Neutrophil (primary cell): ENCODE measurements around the gene COL10A1.

Experiments
- H3K27ac ChIP-seq: fragments of 200-600 bp; sonication (generic); 2 replicates; pipeline ENCODE4 v1.5.1; 2016; ENCODE audit warnings: mild to moderate bottlenecking, moderate library complexity
- H3K27me3 ChIP-seq: fragments of 200-600 bp; sonication (generic); 2 replicates; pipeline ENCODE4 v1.6.0; 2016; ENCODE audit warnings: mild to moderate bottlenecking
- H3K36me3 ChIP-seq: fragments of 200-600 bp; sonication (generic); 2 replicates; pipeline ENCODE4 v1.5.1; 2017
- H3K4me1 ChIP-seq, 2 experiments: fragments of 200-600 bp in 1 of 2; sonication (generic) in 1 of 2; 1 replicate in 1 of 2; 2 replicates in 1 of 2; pipeline versions ENCODE4 v1.5.1 to v1.6.1; 2013 to 2016; ENCODE audit warnings: low read depth in 1 of 2, low read length in 1 of 2, mild to moderate bottlenecking in 1 of 2, moderate library complexity in 1 of 2; ENCODE audit not compliant: control insufficient read depth in 1 of 2, insufficient read depth in 1 of 2
- H3K4me3 ChIP-seq, 2 experiments: fragments of 200-600 bp in 1 of 2; sonication (generic) in 1 of 2; 1 replicate in 1 of 2; 2 replicates in 1 of 2; pipeline ENCODE4 v1.5.1; 2013 to 2016; ENCODE audit warnings: low read depth in 1 of 2, low read length in 1 of 2, mild to moderate bottlenecking in 1 of 2, moderate library complexity in 1 of 2
- H3K9me3 ChIP-seq: fragments of 200-600 bp; sonication (generic); 2 replicates; pipeline ENCODE4 v1.5.1; 2016
- CTCF ChIP-seq: fragments of 200-600 bp; sonication (generic); IDR thresholded peaks from 2 replicates; pipeline ENCODE4 v1.5.1; 2016; ENCODE audit warnings: antibody characterized with exemption

Gene COL10A1

GRCh38 chr6:116111552-116112528 lies 14.1 kb downstream of the COL10A1 start:
- no peak for TF ChIP-seq CTCF
- Histone ChIP-seq H3K4me1 (no peaks in the 10 kb centered on the region), H3K27me3 (no peaks in the 10 kb centered on the region), H3K4me3 (no peak overlapping the region), H3K9me3 (no peaks in the 10 kb centered on the region), H3K36me3 (peaks cover 72% of the 10 kb centered on the region), H3K27ac (no peak overlapping the region)

GRCh38 chr6:116108836-116109235 lies 17.1 kb downstream of the COL10A1 start:
- Histone ChIP-seq H3K9me3 (no peaks in the 10 kb centered on the region), H3K27ac (no peak overlapping the region), H3K36me3 (peaks cover 61% of the 10 kb centered on the region), H3K27me3 (no peaks in the 10 kb centered on the region), H3K4me1 (peaks cover 0 to under 1% of the 10 kb centered on the region in 2 experiments), H3K4me3 (no peak overlapping the region)
- TF ChIP-seq CTCF: no peak

GRCh38 chr6:116106146-116106545 lies 19.8 kb downstream of the COL10A1 start:
- Histone ChIP-seq H3K27ac (no peak overlapping the region), H3K4me3 (no peak overlapping the region), H3K27me3 (no peaks in the 10 kb centered on the region), H3K36me3 (peaks cover 38% of the 10 kb centered on the region), H3K9me3 (no peaks in the 10 kb centered on the region), H3K4me1 (peaks cover 24 to 27% of the 10 kb centered on the region in 2 experiments)
- TF ChIP-seq CTCF: no peak

GRCh38 chr6:116105247-116105646 lies 20.7 kb downstream of the COL10A1 start:
- no peaks in the 10 kb centered on the region for H3K9me3 ChIP-seq
- peaks cover 29% of the 10 kb centered on the region for H3K36me3 ChIP-seq
- H3K27me3 ChIP-seq: no peaks in the 10 kb centered on the region
- H3K4me1 ChIP-seq: peaks cover 28 to 30% of the 10 kb centered on the region in 2 experiments
- no peak overlapping the region for H3K4me3 ChIP-seq
- H3K27ac ChIP-seq: no peak overlapping the region
- no peak for TF ChIP-seq CTCF

GRCh38 chr6:116104636-116105035 lies 21.3 kb downstream of the COL10A1 start:
- Histone ChIP-seq H3K27me3 (no peaks in the 10 kb centered on the region), H3K36me3 (peaks cover 23% of the 10 kb centered on the region), H3K4me3 (no peak overlapping the region), H3K27ac (no peak overlapping the region), H3K4me1 (peaks cover 32% of the 10 kb centered on the region in 2 experiments), H3K9me3 (no peaks in the 10 kb centered on the region)
- TF ChIP-seq CTCF: no peak
